ENCODE data around the gene NANOS1. TPM values are rescaled to one million over a fixed set of nuclear protein-coding genes. Genes with fewer than 3 reads are reported as not detected.

NANOS1 gene
- total and polyA plus RNA-seq, 9 of the 15 experiments (the other 6 are each of a cell fraction or from before 2014, with no cell fraction given): 0.14 to 1.6 (median 0.83) TPM; not detected in 1

DNA sequence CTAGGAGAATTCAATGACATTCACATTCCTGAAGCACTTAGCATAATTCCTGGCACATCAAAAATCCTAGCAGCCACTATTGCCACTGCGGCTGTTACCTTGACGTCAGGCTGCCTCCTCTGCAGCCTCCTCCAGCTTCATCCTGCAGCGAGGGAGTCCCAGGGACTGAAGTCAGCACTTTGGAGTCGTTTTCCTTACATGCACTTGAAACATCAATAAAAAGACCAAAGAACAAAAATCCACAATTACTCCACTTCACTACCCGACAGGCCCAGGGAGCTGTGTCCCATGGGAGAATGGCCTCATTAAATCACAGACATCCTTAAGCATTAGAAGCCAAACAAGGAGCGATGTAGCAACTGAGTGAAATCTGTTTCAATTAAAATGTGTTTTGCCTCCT is 48.6 kb upstream of the NANOS1 start:
- FAIRE-seq (no peak), ATAC-seq (no peak), DNase-seq (ENCODE audit: extremely low read depth in 1 of 4, low spot score in 3 of 4) (no peak)
- no TSS peak for BruUV-seq (replicated peaks)
- H3K27me3 ChIP-seq (ENCODE audit: control insufficient read depth in 2 of 2, insufficient read depth in 2 of 2, low read length in 2 of 2): peaks cover 0 to 39% of the 10 kb centered on the region in 2 experiments; a peak in 2 of 5 replicates
- intact Hi-C loops (cut with micrococcal nuclease): no loop called here
- no peak overlapping the region for H3K4me2 ChIP-seq (ENCODE audit: insufficient read depth, low read length)
- no peaks in the 10 kb centered on the region for H3K9me3 ChIP-seq (replicated peaks; ENCODE audit: control insufficient read depth, insufficient read depth, low read depth, low read length)
- in situ Hi-C loops (cut with MboI): no loop called here
- H3K27ac ChIP-seq (ENCODE audit: extremely low read depth, low read depth, low read length): no peak overlapping the region
- 2% methylated on average over 6 of the region's 6 CpGs for WGBS (ENCODE audit: insufficient coverage, low coverage, missing lambda C conversion rate)
- H3K36me3 ChIP-seq (ENCODE audit: control insufficient read depth, insufficient read depth, low read length): no peaks in the 10 kb centered on the region
- no peaks in the 10 kb centered on the region for H3K79me2 ChIP-seq (ENCODE audit: control insufficient read depth, insufficient read depth, low read length)
- H4K20me1 ChIP-seq (replicated peaks; ENCODE audit: control insufficient read depth, insufficient read depth, low read length): no peaks in the 10 kb centered on the region
- no peaks in the 10 kb centered on the region for H3K4me1 ChIP-seq (replicated peaks in 1 of 2; ENCODE audit: control insufficient read depth in 2 of 2, insufficient read depth in 2 of 2, low read length in 2 of 2)
- POLR2A ChIA-PET: no interaction called here
- no peak overlapping the region for H3K4me3 ChIP-seq
- no peak for TF ChIP-seq SREBF2 (CRISPR knock-in tag; IDR thresholded peaks at IDR 0.05)
- TF ChIP-seq CAMTA2 (CRISPR knock-in tag; conservative IDR thresholded peaks at IDR 0.05): no peak
- TF ChIP-seq XRCC4 (IDR thresholded peaks at IDR 0.05; ENCODE audit: extremely low read depth, insufficient read depth, insufficient read length): no peak
- no peak for TF ChIP-seq ARNT (IDR thresholded peaks at IDR 0.05)
- TF ChIP-seq CBX8 (IDR thresholded peaks at IDR 0.05; ENCODE audit: borderline replicate concordance, extremely low read depth, low read depth, low read length, poor library complexity, severe bottlenecking): no peak
- no peak for TF ChIP-seq ZNF316 (IDR thresholded peaks at IDR 0.05)
- TF ChIP-seq DACH1 (IDR thresholded peaks at IDR 0.05; ENCODE audit: partially characterized antibody): no peak
- TF ChIP-seq BRD4 (IDR thresholded peaks at IDR 0.05): no peak
- TF ChIP-seq, protein P1, sequence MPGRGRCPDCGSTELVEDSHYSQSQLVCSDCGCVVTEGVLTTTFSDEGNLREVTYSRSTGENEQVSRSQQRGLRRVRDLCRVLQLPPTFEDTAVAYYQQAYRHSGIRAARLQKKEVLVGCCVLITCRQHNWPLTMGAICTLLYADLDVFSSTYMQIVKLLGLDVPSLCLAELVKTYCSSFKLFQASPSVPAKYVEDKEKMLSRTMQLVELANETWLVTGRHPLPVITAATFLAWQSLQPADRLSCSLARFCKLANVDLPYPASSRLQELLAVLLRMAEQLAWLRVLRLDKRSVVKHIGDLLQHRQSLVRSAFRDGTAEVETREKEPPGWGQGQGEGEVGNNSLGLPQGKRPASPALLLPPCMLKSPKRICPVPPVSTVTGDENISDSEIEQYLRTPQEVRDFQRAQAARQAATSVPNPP (IDR thresholded peaks at IDR 0.05; ENCODE audit: borderline replicate concordance, insufficient read depth, insufficient read length): no peak
- TF ChIP-seq, protein P2, sequence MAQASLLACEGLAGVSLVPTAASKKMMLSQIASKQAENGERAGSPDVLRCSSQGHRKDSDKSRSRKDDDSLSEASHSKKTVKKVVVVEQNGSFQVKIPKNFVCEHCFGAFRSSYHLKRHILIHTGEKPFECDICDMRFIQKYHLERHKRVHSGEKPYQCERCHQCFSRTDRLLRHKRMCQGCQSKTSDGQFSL (CRISPR knock-in tag; IDR thresholded peaks at IDR 0.05): no peak
- TF ChIP-seq, protein P2 (tag; IDR thresholded peaks at IDR 0.05): no peak
- TF ChIP-seq FOXJ2 (tag; IDR thresholded peaks at IDR 0.05): no peak
- no peak for TF ChIP-seq KLF10 (CRISPR knock-in tag; IDR thresholded peaks at IDR 0.05)
- no peak for TF ChIP-seq ZNF384 (IDR thresholded peaks at IDR 0.05; ENCODE audit: low read depth, low read length)
- no peak for TF ChIP-seq ZKSCAN1 (IDR thresholded peaks at IDR 0.05; ENCODE audit: low read depth, low read length)
- TF ChIP-seq NFRKB (IDR thresholded peaks at IDR 0.05; ENCODE audit: low read depth): no peak
- no peak for TF ChIP-seq HDAC3 (IDR thresholded peaks at IDR 0.05; ENCODE audit: borderline replicate concordance, partially characterized antibody)
- TF ChIP-seq, protein P3, sequence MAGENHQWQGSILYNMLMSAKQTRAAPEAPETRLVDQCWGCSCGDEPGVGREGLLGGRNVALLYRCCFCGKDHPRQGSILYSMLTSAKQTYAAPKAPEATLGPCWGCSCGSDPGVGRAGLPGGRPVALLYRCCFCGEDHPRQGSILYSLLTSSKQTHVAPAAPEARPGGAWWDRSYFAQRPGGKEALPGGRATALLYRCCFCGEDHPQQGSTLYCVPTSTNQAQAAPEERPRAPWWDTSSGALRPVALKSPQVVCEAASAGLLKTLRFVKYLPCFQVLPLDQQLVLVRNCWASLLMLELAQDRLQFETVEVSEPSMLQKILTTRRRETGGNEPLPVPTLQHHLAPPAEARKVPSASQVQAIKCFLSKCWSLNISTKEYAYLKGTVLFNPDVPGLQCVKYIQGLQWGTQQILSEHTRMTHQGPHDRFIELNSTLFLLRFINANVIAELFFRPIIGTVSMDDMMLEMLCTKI (IDR thresholded peaks at IDR 0.05; ENCODE audit: partially characterized antibody): no peak
- TF ChIP-seq GABPA (tag; conservative IDR thresholded peaks at IDR 0.05; ENCODE audit: low read depth): no peak
- TF ChIP-seq ZNF507 (tag; conservative IDR thresholded peaks at IDR 0.05): no peak
- H2AFZ ChIP-seq (ENCODE audit: low read depth, low read length): no peak overlapping the region
- CTCF ChIA-PET (ENCODE audit: low intra/inter-chr PET ratio): no interaction called here
- no peaks in the 10 kb centered on the region for H3K9me1 ChIP-seq (ENCODE audit: control insufficient read depth, insufficient read depth, low read length)
- H3K9ac ChIP-seq (ENCODE audit: insufficient read depth in 1 of 2, low read depth in 2 of 2, low read length in 2 of 2): no peak overlapping the region
